Peyer's patch (tissue), 4 donors: Measurements from ENCODE around the gene FAXDC2.

Source experiments
- CTCF ChIP-seq, 6 experiments: fragments of 450-650 bp in 4 of 6; fragments of 200-600 bp in 2 of 6; sonication (generic) in 1 of 6; IDR thresholded peaks; one replicate each; pipeline ENCODE4 v1.5.1; 2017 to 2019; ENCODE audit warnings: antibody characterized with exemption in 6 of 6, mild to moderate bottlenecking in 3 of 6, moderate library complexity in 1 of 6
- POLR2A ChIP-seq, 2 donors: fragments of 450-650 bp; IDR thresholded peaks; one replicate each; pipeline ENCODE4 v1.5.1; 2017; ENCODE audit warnings: antibody characterized with exemption in 2 of 2, mild to moderate bottlenecking in 2 of 2, moderate library complexity in 2 of 2

DNA sequence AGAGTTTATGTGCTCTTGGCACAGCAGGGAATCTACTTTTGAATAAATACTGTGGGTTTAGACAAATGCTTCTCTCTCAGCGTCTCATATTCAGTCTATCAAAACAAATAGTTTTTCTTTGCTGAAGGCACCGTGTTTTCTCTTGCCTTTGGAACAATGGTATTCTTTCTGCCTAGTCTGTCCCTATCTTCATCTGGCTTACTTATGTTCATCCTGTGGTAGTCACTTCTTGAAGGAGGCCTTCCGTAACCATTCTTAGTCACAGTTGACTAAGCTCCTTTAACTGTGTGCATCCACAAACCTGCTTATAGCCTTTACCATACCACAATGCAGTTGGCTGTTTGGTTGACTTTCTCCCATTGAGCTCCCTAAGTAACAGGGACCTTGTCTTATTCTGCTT lies 49.3 kb downstream of the FAXDC2 start:
- TF ChIP-seq CTCF (IDR thresholded peaks at IDR 0.05) = no peak
- no peak for TF ChIP-seq POLR2A (IDR thresholded peaks at IDR 0.05)
